Panc1 (cell line): ENCODE results near the gene NDUFB8. TPM values are rescaled to one million over a fixed set of nuclear protein-coding genes. Genes with fewer than 3 reads are reported as not detected.

ENCODE experiments used
- ATAC-seq: fragments of 200-7000 bp; cut with Tn5 transposase; 2 replicates; pipeline ENCODE4 v1.9.1; 2020; ENCODE audit warnings: mild to moderate bottlenecking, moderate library complexity
- BruUV-seq: library from RNA; stranded (reverse); fragments of 400-500 nt; replicated peaks from 2 replicates; lab custom pipeline; 2021; lab: Mats Ljungman, UMichigan
- CTCF ChIA-PET: fragments of 300-600 bp; sonication (Branson Sonifier 250); formaldehyde crosslinking; loops from one replicate; lab custom pipeline; 2022; ENCODE audit warnings: antibody characterized with exemption; lab: Charles Lee
- POLR2A ChIA-PET: fragments of 300-600 bp; sonication (Branson Sonifier 250); formaldehyde crosslinking; loops from one replicate; lab custom pipeline; 2022; ENCODE audit warnings: antibody characterized with exemption; lab: Charles Lee
- DNase-seq: peaks from one replicate; pipeline ENCODE4 v3.0.0-alpha.2; 2010; ENCODE audit warnings: low read depth, low spot score
- H3K27ac ChIP-seq: 2 replicates; pipeline ENCODE4 v1.5.1; 2011; ENCODE audit warnings: mild to moderate bottlenecking, low read length, inconsistent platforms
- H3K27me3 ChIP-seq: fragments of 200-500 bp; sonication (Bioruptor generic); 2 replicates; pipeline ENCODE4 v1.6.0; 2014; ENCODE audit warnings: low read length, inconsistent platforms; ENCODE audit not compliant: control insufficient read depth, insufficient read depth
- H3K36me3 ChIP-seq: fragments of 200-500 bp; sonication (Bioruptor generic); 2 replicates; pipeline ENCODE4 v1.5.1; 2014; ENCODE audit warnings: inconsistent platforms, mild to moderate bottlenecking, low read length, moderate library complexity; ENCODE audit not compliant: control insufficient read depth, insufficient read depth
- H3K4me1 ChIP-seq: 2 replicates; pipeline ENCODE4 v1.5.1; 2011; ENCODE audit warnings: inconsistent platforms, mild to moderate bottlenecking, low read length, moderate library complexity; ENCODE audit not compliant: control insufficient read depth, insufficient read depth
- H3K4me3 ChIP-seq, 2 experiments: 2 replicates each; pipeline ENCODE4 v1.5.1; 2011 to 2012; ENCODE audit warnings: low read depth in 2 of 2, low read length in 2 of 2, mild to moderate bottlenecking in 2 of 2, inconsistent platforms in 1 of 2, moderate library complexity in 1 of 2
- H3K9me3 ChIP-seq: fragments of 200-500 bp; sonication (Bioruptor generic); 2 replicates; pipeline ENCODE4 v1.5.1; 2014; ENCODE audit warnings: low read depth, mild to moderate bottlenecking, inconsistent platforms, low read length, moderate library complexity; ENCODE audit not compliant: control insufficient read depth, insufficient read depth
- POLR2AphosphoS5 ChIP-seq: IDR thresholded peaks from 2 replicates; pipeline ENCODE4 v1.6.1; 2012; ENCODE audit warnings: mild to moderate bottlenecking, low read depth, low read length, moderate library complexity
- REST ChIP-seq, 2 experiments: IDR thresholded peaks; 2 replicates each; pipeline ENCODE4 v1.6.1; 2011 to 2012; ENCODE audit warnings: low read depth in 2 of 2, control low read depth in 1 of 2, low read length in 1 of 2, mild to moderate bottlenecking in 1 of 2, moderate library complexity in 1 of 2; ENCODE audit not compliant: insufficient read depth in 1 of 2
- SIN3A ChIP-seq: IDR thresholded peaks from 2 replicates; pipeline ENCODE4 v1.6.1; 2012; ENCODE audit warnings: low read depth, mild to moderate bottlenecking, low read length, moderate library complexity, borderline replicate concordance; ENCODE audit not compliant: insufficient read depth
- TCF7L2 ChIP-seq: IDR thresholded peaks from 2 replicates; pipeline ENCODE4 v1.6.1; 2011; ENCODE audit warnings: mild to moderate bottlenecking, low read depth, low read length, inconsistent platforms
- in situ Hi-C: cut with HindIII; loops from 2 replicates; pipeline ENCODE4 v1.10.0; 2016; ENCODE audit warnings: low sequenced_read_pairs, low pct_unique_long_range_greater_than_20kb
- intact Hi-C: fragments of 100-400 bp; cut with micrococcal nuclease; formaldehyde crosslinking; loops from one replicate; pipeline ENCODE4 v1.10.0; 2022; ENCODE audit not compliant: unreplicated experiment
- total RNA-seq: library from RNA; stranded (reverse); gene quantifications from one replicate; pipeline ENCODE4 v1.2.1, GENCODE V29; 2021; ENCODE audit not compliant: unreplicated experiment
- TF ChIP-seq, protein P1 (sequence below): fragments of 450-650 bp; IDR thresholded peaks from 2 replicates; pipeline ENCODE4 v1.5.1; 2017; ENCODE audit warnings: mild to moderate bottlenecking

NDUFB8 gene
- total RNA-seq, 1 experiment from 2014 or later, result 242 TPM

DNA sequence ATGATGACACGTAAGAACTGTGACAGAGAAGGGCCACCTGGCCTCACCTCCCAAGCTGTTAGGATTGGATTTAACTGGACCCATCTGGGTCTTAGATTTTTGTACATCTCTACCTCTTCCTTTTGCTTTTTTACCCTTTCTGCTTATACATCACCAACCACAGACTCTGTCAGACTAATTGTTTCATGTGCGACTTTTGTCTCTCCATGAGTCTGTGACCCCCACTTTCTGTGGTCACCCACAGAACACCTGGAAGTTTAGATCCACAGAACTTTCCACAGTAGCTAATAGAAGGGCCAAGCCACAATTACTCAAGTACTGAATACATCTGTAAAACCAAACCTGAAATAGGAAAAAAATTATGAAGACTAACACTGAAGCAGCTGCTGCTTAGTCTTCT, 33.1 kb downstream of the NDUFB8 start:
- no peak overlapping the region for H3K4me3 ChIP-seq
- H3K9me3 ChIP-seq, result no peaks in the 10 kb centered on the region
- no peak for TF ChIP-seq SIN3A
- in situ Hi-C loops, result no loop called here
- DNase-seq (no peak), ATAC-seq (no peak)
- no TSS peak for BruUV-seq
- H3K27me3 ChIP-seq, result no peaks in the 10 kb centered on the region
- CTCF ChIA-PET, result interaction anchor here (0.8 to 3.1 kb wide), 2 partner anchors 14 to 22 kb away, joined by 3 to 10 read pairs; no protein-coding TSS in a partner anchor
- no peaks in the 10 kb centered on the region for H3K4me1 ChIP-seq
- POLR2A ChIA-PET, result no interaction called here
- intact Hi-C loops, result no loop called here
- no peaks in the 10 kb centered on the region for H3K36me3 ChIP-seq
- no peak overlapping the region for H3K27ac ChIP-seq

DNA sequence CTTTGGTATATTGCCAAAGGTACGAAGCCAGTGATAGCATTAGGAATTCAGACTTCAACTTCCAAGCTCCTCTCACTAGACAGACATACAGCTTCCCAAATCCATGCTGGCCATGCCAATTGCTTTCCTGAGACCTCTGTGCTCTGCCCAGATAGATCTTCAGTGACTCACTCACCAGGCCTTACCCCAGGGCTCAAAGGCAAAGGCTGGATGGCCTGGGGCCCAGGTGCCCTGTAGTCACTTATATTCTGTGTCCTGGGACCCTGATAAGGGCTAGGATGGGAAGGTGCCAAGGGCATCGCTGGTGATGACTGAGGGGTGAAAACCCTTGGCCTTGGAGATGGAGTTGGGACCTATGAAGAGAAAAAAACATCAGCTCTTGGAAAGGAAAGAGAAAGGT, 39.1 kb downstream of the NDUFB8 start:
- no peaks in the 10 kb centered on the region for H3K9me3 ChIP-seq
- no peak overlapping the region for H3K27ac ChIP-seq
- in situ Hi-C loops (no loop called here), intact Hi-C loops (no loop called here)
- H3K27me3 ChIP-seq, result no peaks in the 10 kb centered on the region
- H3K4me1 ChIP-seq, result no peaks in the 10 kb centered on the region
- H3K4me3 ChIP-seq, result no peak overlapping the region
- POLR2A ChIA-PET, result no interaction called here
- CTCF ChIA-PET, result no interaction called here
- no peak for DNase-seq
- no peaks in the 10 kb centered on the region; the same call in 1 of the 2 replicates for H3K36me3 ChIP-seq
- BruUV-seq, result no TSS peak
- ATAC-seq, result no peak
- TF ChIP-seq POLR2AphosphoS5 (no peak), TCF7L2 (no peak), REST (IDR thresholded peaks at IDR 0.05; ENCODE audit: insufficient read depth in 1 of 2, low read depth in 2 of 2, low read length in 1 of 2) (no peak), SIN3A (no peak)
- TF ChIP-seq, protein P1, sequence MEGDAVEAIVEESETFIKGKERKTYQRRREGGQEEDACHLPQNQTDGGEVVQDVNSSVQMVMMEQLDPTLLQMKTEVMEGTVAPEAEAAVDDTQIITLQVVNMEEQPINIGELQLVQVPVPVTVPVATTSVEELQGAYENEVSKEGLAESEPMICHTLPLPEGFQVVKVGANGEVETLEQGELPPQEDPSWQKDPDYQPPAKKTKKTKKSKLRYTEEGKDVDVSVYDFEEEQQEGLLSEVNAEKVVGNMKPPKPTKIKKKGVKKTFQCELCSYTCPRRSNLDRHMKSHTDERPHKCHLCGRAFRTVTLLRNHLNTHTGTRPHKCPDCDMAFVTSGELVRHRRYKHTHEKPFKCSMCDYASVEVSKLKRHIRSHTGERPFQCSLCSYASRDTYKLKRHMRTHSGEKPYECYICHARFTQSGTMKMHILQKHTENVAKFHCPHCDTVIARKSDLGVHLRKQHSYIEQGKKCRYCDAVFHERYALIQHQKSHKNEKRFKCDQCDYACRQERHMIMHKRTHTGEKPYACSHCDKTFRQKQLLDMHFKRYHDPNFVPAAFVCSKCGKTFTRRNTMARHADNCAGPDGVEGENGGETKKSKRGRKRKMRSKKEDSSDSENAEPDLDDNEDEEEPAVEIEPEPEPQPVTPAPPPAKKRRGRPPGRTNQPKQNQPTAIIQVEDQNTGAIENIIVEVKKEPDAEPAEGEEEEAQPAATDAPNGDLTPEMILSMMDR, result no peak

- DNase-seq (no peak), ATAC-seq (no peak)
- ChIA-PET POLR2A (no interaction called here), CTCF (no interaction called here)
- BruUV-seq, result no TSS peak
- Histone ChIP-seq H3K4me3 (no peak overlapping the region), H3K27me3 (no peaks in the 10 kb centered on the region), H3K4me1 (no peaks in the 10 kb centered on the region), H3K9me3 (no peaks in the 10 kb centered on the region), H3K27ac (no peak overlapping the region), H3K36me3 (no peaks in the 10 kb centered on the region; the same call in 1 of the 2 replicates)
- in situ Hi-C loops, result no loop called here
- intact Hi-C loops, result no loop called here
- TF ChIP-seq SIN3A (no peak), TCF7L2 (no peak), POLR2AphosphoS5 (no peak), REST (IDR thresholded peaks at IDR 0.05; ENCODE audit: insufficient read depth in 1 of 2, low read depth in 2 of 2, low read length in 1 of 2) (no peak)
- TF ChIP-seq, protein P1, result no peak
Observed at GRCh38 chr10:100489396-100489795, 40.3 kb downstream of the NDUFB8 start.
